AG10803 (cell line): ENCODE results near the gene ELOVL7.
"Not testable (repeated sequence)": the region's sequence is repeated elsewhere in the genome, so short reads cannot be mapped to it uniquely, and the experiment has no call there.

Source experiments
- DNase-seq: peaks from one replicate; pipeline ENCODE4 v3.0.0; 2010; ENCODE audit warnings: low read depth
- H3K4me3 ChIP-seq: 2 replicates; pipeline ENCODE4 v1.5.1; 2011; ENCODE audit warnings: mild to moderate bottlenecking, low read length, control low read depth
- CTCF ChIP-seq: conservative IDR thresholded peaks from 2 replicates; pipeline ENCODE4 v1.5.1; 2011; ENCODE audit warnings: mild to moderate bottlenecking, low read length, control low read depth, inconsistent platforms

The ELOVL7 gene

GRCh38 chr5:60821488-60822284, 22.4 kb downstream of the ELOVL7 start:
- TF ChIP-seq CTCF = no peak
- H3K4me3 ChIP-seq = no peak overlapping the region
- DNase-seq = no peak

- no peak for DNase-seq
Measured at GRCh38 chr5:60820593-60821487, 23.2 kb downstream of the ELOVL7 start.

GRCh38 chr5:60816138-60816537, 27.9 kb downstream of the ELOVL7 start:
- H3K4me3 ChIP-seq, DNase-seq: not testable (repeated sequence)

More at GRCh38 chr5:60820593-60821487, 23.2 kb downstream of the ELOVL7 start:
- no peak overlapping the region for H3K4me3 ChIP-seq
- TF ChIP-seq CTCF = no peak

- no peak for DNase-seq
- TF ChIP-seq CTCF = no peak
- H3K4me3 ChIP-seq = no peak overlapping the region
Measured at GRCh38 chr5:60814498-60814897, 29.6 kb downstream of the ELOVL7 start.

- TF ChIP-seq CTCF = no peak
- H3K4me3 ChIP-seq = no peak overlapping the region
- no peak for DNase-seq
Measured at GRCh38 chr5:60812426-60812825, 31.6 kb downstream of the ELOVL7 start.

- TF ChIP-seq CTCF = no peak
- no peak for DNase-seq
- H3K4me3 ChIP-seq = no peak overlapping the region
Measured at GRCh38 chr5:60811105-60811504, 33.0 kb downstream of the ELOVL7 start.

- H3K4me3 ChIP-seq = no peak overlapping the region
- DNase-seq = peak; percentile 12
- TF ChIP-seq CTCF = no peak
Measured at GRCh38 chr5:60810438-60811085, 33.5 kb downstream of the ELOVL7 start.
